Measurements from ENCODE around the gene ZBTB17. TPM values are rescaled to one million over a fixed set of nuclear protein-coding genes. Genes with fewer than 3 reads are reported as not detected.

ZBTB17 gene
- total RNA-seq, 1 experiment from 2014 or later, result 32.0 TPM

GRCh38 chr1:15959424-15959823 is 16.5 kb downstream of the ZBTB17 start:
- Mint-ChIP-seq H3K27ac (no peak overlapping the region), H3K36me3 (no peaks in the 10 kb centered on the region), H3K9me3 (no peaks in the 10 kb centered on the region), H3K4me3 (no peak overlapping the region), H3K27me3 (ENCODE audit: low read depth) (no peaks in the 10 kb centered on the region), H3K4me1 (peaks cover 40% of the 10 kb centered on the region)
- TF ChIP-seq NR2C2 (CRISPR knock-in tag; IDR thresholded peaks at IDR 0.05) (no peak), PREB (CRISPR knock-in tag; IDR thresholded peaks at IDR 0.05; ENCODE audit: borderline replicate concordance) (no peak), CTCF (IDR thresholded peaks at IDR 0.05) (no peak), RELA (CRISPR knock-in tag; IDR thresholded peaks at IDR 0.05; ENCODE audit: borderline replicate concordance) (no peak), ZNF671 (CRISPR knock-in tag; IDR thresholded peaks at IDR 0.05) (no peak), ZNF138 (CRISPR knock-in tag; conservative IDR thresholded peaks at IDR 0.05) (no peak), CBFB (CRISPR knock-in tag; IDR thresholded peaks at IDR 0.05; ENCODE audit: low read depth) (no peak), PRRX2 (CRISPR knock-in tag; IDR thresholded peaks at IDR 0.05) (no peak), ATF2 (CRISPR knock-in tag; IDR thresholded peaks at IDR 0.05; ENCODE audit: borderline replicate concordance, low read depth) (no peak)
- no peak for DNase-seq (ENCODE audit: low spot score)
- CTCF ChIA-PET, result interaction anchor here (0.6 to 3.2 kb wide), 9 partner anchors 11 to 364 kb away, joined by 3 to 19 read pairs (median 5); partner anchors contain the start of genes SPEN and ZBTB17
- POLR2A ChIA-PET, result no interaction called here
- no peak for ATAC-seq

- H3K4me3 Mint-ChIP-seq, result no peak overlapping the region
- no peaks in the 10 kb centered on the region for H3K36me3 Mint-ChIP-seq
- TF ChIP-seq SOX15 (CRISPR knock-in tag; IDR thresholded peaks at IDR 0.05) (no peak), FOXK1 (CRISPR knock-in tag; IDR thresholded peaks at IDR 0.05) (no peak), ZNF121 (CRISPR knock-in tag; IDR thresholded peaks at IDR 0.05) (no peak), ZNF232 (CRISPR knock-in tag; IDR thresholded peaks at IDR 0.05) (no peak), ATF2 (CRISPR knock-in tag; IDR thresholded peaks at IDR 0.05; ENCODE audit: borderline replicate concordance, low read depth) (no peak), CBFB (CRISPR knock-in tag; IDR thresholded peaks at IDR 0.05; ENCODE audit: low read depth) (no peak), ZNF219 (CRISPR knock-in tag; IDR thresholded peaks at IDR 0.05; ENCODE audit: borderline replicate concordance) (no peak), PRRX2 (CRISPR knock-in tag; IDR thresholded peaks at IDR 0.05) (no peak), NR1H2 (CRISPR knock-in tag; IDR thresholded peaks at IDR 0.05) (no peak), ZNF425 (CRISPR knock-in tag; conservative IDR thresholded peaks at IDR 0.05) (no peak), RORB (CRISPR knock-in tag; IDR thresholded peaks at IDR 0.05) (no peak), CREB1 (CRISPR knock-in tag; IDR thresholded peaks at IDR 0.05) (no peak), E2F4 (CRISPR knock-in tag; IDR thresholded peaks at IDR 0.05; ENCODE audit: borderline replicate concordance, low read depth) (no peak), ZNF671 (CRISPR knock-in tag; IDR thresholded peaks at IDR 0.05) (no peak), TEAD4 (CRISPR knock-in tag; IDR thresholded peaks at IDR 0.05) (no peak), ZNF281 (CRISPR knock-in tag; IDR thresholded peaks at IDR 0.05) (no peak)
- POLR2A ChIA-PET, result no interaction called here
- DNase-seq (ENCODE audit: low spot score), result no peak
- peak overlapping the region; percentile 8; the same call in 1 of the 2 replicates for H3K27ac Mint-ChIP-seq
- H3K4me1 Mint-ChIP-seq, result peaks cover 47% of the 10 kb centered on the region
- no peaks in the 10 kb centered on the region for H3K27me3 Mint-ChIP-seq (ENCODE audit: low read depth)
- H3K9me3 Mint-ChIP-seq, result no peaks in the 10 kb centered on the region
- CTCF ChIA-PET, result interaction anchor here (0.6 to 3.2 kb wide), 10 partner anchors 10 to 167 kb away, joined by 3 to 19 read pairs (median 7); partner anchors contain the start of genes SPEN and ZBTB17
- no peak for ATAC-seq
These were observed 17.1 kb downstream of the ZBTB17 start for GRCh38 chr1:15958793-15959192.

All from WTC11 (cell line).